GM12891 (cell line): Measurements from ENCODE around the gene SLC26A1.
"Not testable (repeated sequence)": the region's sequence is repeated elsewhere in the genome, so short reads cannot be mapped to it uniquely, and the experiment has no call there.

ENCODE experiments used
- DNase-seq: peaks from one replicate; pipeline ENCODE4 v3.0.0; 2011; ENCODE audit warnings: low spot score; ENCODE audit not compliant: insufficient read length
- FAIRE-seq: peaks from 2 replicates; lab custom pipeline; 2011; peaks lifted over from hg19 to GRCh38; lab: Jason Lieb, UNC
- PAX5 ChIP-seq: IDR thresholded peaks from 2 replicates; pipeline ENCODE4 v1.6.1; 2011; ENCODE audit warnings: low read length, moderate library complexity, mild to moderate bottlenecking; ENCODE audit not compliant: insufficient read depth, severe bottlenecking
- POLR2A ChIP-seq: IDR thresholded peaks from 2 replicates; pipeline ENCODE4 v1.6.1; 2011; ENCODE audit warnings: low read depth, low read length, control low read depth
- POLR2AphosphoS5 ChIP-seq: IDR thresholded peaks from 2 replicates; pipeline ENCODE4 v1.6.1; 2011; ENCODE audit warnings: low read depth, low read length, control low read depth
- POU2F2 ChIP-seq: IDR thresholded peaks from 2 replicates; pipeline ENCODE4 v1.6.1; 2011; ENCODE audit warnings: low read depth, mild to moderate bottlenecking, control low read depth, low read length, moderate library complexity
- SPI1 ChIP-seq: IDR thresholded peaks from 2 replicates; pipeline ENCODE4 v1.6.1; 2011; ENCODE audit warnings: low read depth, low read length, control low read depth
- TAF1 ChIP-seq: IDR thresholded peaks from 2 replicates; pipeline ENCODE4 v1.6.1; 2011; ENCODE audit warnings: low read depth, low read length, control low read depth

Gene SLC26A1

GRCh38 chr4:999882-1000425 is 6.8 kb upstream of the SLC26A1 start:
- no peak for TF ChIP-seq PAX5
- no peak for TF ChIP-seq POU2F2
- TF ChIP-seq TAF1 = no peak
- TF ChIP-seq SPI1 = no peak
- TF ChIP-seq POLR2AphosphoS5 = no peak
- no peak for TF ChIP-seq POLR2A
- DNase-seq (no peak), FAIRE-seq (no peak)

- not testable (repeated sequence) for FAIRE-seq, DNase-seq
Measured at GRCh38 chr4:999240-999863, 6.1 kb upstream of the SLC26A1 start.

GRCh38 chr4:998096-998691 is 5.0 kb upstream of the SLC26A1 start:
- DNase-seq (no peak), FAIRE-seq (no peak)
- no peak for TF ChIP-seq POLR2A
- TF ChIP-seq SPI1 = no peak
- TF ChIP-seq POLR2AphosphoS5 = no peak
- TF ChIP-seq POU2F2 = no peak
- no peak for TF ChIP-seq TAF1
- no peak for TF ChIP-seq PAX5

- DNase-seq (no peak), FAIRE-seq (no peak)
- no peak for TF ChIP-seq SPI1
Measured at GRCh38 chr4:997375-998071, 4.3 kb upstream of the SLC26A1 start.

- no peak for FAIRE-seq
- no peak for DNase-seq
- TF ChIP-seq POU2F2 (no peak), PAX5 (no peak), POLR2AphosphoS5 (no peak), TAF1 (no peak), SPI1 (no peak), POLR2A (no peak)
Measured at GRCh38 chr4:996997-997374, 3.8 kb upstream of the SLC26A1 start.

GRCh38 chr4:996030-996996 is 3.1 kb upstream of the SLC26A1 start:
- no peak for FAIRE-seq
- no peak for DNase-seq
- TF ChIP-seq POU2F2 = no peak
- TF ChIP-seq POLR2A = no peak
- TF ChIP-seq POLR2AphosphoS5 = no peak
- no peak for TF ChIP-seq PAX5
- no peak for TF ChIP-seq SPI1
- no peak for TF ChIP-seq TAF1

GRCh38 chr4:995311-996026 is 2.3 kb upstream of the SLC26A1 start:
- TF ChIP-seq POLR2AphosphoS5 (no peak), PAX5 (no peak), POU2F2 (no peak), POLR2A (no peak), SPI1 (no peak), TAF1 (no peak)
- FAIRE-seq (no peak), DNase-seq (no peak)

- TF ChIP-seq PAX5 = no peak
- FAIRE-seq = no peak
- no peak for DNase-seq
Measured at GRCh38 chr4:992297-993110, 700 bp downstream of the SLC26A1 start.
